GM12873 (cell line): ENCODE measurements around the gene FOXN4.

Source experiments
- TF ChIP-seq, protein P1 (sequence below): IDR thresholded peaks from 2 replicates; pipeline ENCODE4 v1.5.1; 2012; ENCODE audit warnings: low read depth, mild to moderate bottlenecking, moderate library complexity, low read length, control low read depth; ENCODE audit not compliant: insufficient read depth; ENCODE audit errors: missing control alignments

Gene FOXN4

GRCh38 chr12:109264095-109264942 is 44.8 kb downstream of the FOXN4 start:
- TF ChIP-seq, protein P1, sequence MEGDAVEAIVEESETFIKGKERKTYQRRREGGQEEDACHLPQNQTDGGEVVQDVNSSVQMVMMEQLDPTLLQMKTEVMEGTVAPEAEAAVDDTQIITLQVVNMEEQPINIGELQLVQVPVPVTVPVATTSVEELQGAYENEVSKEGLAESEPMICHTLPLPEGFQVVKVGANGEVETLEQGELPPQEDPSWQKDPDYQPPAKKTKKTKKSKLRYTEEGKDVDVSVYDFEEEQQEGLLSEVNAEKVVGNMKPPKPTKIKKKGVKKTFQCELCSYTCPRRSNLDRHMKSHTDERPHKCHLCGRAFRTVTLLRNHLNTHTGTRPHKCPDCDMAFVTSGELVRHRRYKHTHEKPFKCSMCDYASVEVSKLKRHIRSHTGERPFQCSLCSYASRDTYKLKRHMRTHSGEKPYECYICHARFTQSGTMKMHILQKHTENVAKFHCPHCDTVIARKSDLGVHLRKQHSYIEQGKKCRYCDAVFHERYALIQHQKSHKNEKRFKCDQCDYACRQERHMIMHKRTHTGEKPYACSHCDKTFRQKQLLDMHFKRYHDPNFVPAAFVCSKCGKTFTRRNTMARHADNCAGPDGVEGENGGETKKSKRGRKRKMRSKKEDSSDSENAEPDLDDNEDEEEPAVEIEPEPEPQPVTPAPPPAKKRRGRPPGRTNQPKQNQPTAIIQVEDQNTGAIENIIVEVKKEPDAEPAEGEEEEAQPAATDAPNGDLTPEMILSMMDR: peak; percentile 88

DNA sequence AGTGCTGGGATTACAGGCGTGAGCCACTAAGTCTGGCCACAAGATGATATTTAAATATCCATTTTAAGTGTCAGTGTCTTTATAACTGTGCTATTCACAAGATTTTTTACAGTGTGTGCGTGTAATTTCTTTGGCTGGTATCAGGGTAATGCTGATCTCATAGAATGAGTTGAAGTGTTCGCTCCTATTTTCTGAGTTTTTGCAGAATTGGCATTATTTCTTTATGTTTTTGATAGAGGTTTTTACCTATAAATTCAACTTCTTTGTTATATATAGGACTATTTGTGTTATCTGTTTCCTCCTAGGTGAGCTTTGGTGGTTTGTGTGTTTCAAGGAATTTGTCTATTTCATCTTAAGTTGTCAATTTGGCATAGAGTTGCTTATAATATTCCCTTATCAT is 45.6 kb downstream of the FOXN4 start:
- TF ChIP-seq, protein P1: no peak

DNA sequence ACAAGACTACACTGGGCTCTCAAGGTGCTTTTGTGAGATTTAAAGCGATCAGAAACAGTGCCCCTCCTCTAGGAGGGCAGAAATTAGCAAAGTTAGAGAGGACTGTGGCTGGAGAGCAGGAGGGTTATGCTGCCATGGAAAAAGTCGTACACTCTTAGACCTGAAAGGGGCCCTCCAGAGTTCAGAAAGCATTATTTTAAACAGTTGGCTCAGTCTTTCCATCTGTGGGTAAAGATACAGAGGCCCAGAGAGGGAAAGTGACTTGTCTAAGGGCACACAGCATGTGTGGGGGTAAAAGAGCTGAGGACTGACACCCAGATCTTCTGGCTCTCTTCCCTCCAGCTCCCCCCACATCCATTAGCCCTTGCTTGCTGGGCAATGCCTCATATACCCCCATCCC is 47.1 kb downstream of the FOXN4 start:
- TF ChIP-seq, protein P1: no peak

- TF ChIP-seq, protein P1: no peak
Observed at GRCh38 chr12:109261087-109261486, 48.0 kb downstream of the FOXN4 start.

DNA sequence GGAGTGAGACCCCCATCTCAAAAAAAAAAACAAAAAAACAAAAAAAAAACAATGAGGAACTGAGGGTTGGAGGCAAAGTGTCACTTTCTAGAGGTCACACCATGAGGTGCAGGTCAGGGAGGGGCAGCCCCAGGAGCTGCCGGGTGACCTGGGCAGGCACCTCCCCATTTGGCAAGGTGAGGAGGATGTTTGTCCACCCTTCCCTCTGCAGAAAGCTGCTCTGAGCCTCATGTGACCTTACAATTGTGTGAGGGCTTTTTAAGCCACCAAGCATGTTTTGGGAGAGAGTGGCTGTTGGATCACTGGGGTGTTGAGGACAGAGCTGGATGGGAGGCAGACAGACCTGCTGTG is 49.6 kb downstream of the FOXN4 start:
- TF ChIP-seq, protein P1: no peak

DNA sequence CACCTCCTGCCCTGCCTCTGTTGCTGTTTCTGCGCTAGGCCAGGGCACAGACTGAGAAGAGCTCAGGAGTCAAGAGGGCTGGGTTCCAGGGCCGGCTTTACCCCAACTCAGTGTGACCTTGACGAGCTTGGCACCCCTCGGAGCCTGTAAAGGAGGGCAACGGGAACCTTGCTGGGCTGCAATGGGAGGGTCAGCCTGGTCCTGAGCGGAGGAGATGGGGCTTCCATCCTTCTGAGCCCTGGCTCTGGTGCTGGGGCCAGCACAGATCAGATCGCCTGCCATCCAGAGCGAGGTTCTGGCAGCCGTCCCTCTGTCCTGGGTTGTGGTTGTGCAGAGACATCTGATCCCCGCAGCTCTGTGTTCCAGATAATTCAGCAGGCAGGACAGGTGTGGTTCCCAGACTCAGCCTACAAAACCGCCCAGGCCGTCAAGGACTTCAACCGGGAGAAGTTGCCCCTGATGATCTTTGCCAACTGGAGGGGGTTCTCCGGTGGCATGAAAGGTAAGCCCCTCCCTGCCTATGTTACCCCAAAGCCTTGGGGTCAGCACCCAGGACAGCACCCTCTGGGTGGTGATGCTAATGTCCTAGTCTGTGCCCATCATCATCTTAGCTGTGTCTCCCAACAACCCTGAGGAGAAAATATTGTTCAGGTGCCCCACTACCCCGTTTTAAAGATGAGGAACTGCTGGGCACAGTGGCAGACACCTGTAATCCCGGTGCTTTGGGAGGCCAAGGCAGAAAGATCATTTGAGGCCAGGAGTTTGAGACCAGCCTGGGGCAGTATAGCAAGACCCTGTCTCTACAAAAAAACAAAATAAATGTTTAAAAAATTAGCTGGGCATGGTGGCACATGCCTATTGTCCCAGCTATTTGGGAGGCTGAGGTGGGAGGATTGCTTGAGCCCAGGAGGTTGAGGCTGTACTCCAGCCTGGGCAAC is 50.2 kb downstream of the FOXN4 start:
- TF ChIP-seq, protein P1: no peak

GRCh38 chr12:109258201-109258600 is 50.9 kb downstream of the FOXN4 start:
- TF ChIP-seq, protein P1: no peak
